HCT116 (cell line): Measurements from ENCODE around the gene TEDC2. TPM values are rescaled to one million over a fixed set of nuclear protein-coding genes. Genes with fewer than 3 reads are reported as not detected.

ENCODE experiments used
- ATAC-seq: fragments of 200-7000 bp; cut with Tn5 transposase; 2 replicates; pipeline ENCODE4 v1.9.1; 2020; ENCODE audit warnings: mild to moderate bottlenecking, moderate library complexity
- BruUV-seq: library from RNA; stranded (reverse); fragments of 400-500 nt; replicated peaks from 2 replicates; lab custom pipeline; 2021; lab: Mats Ljungman, UMichigan
- CTCF ChIA-PET: fragments of 300-600 bp; sonication (Branson Sonifier 250); formaldehyde crosslinking; loops from one replicate; lab custom pipeline; 2021; ENCODE audit warnings: antibody characterized with exemption; lab: Charles Lee
- POLR2A ChIA-PET: fragments of 300-600, 350-600 bp; sonication (Branson Sonifier 250); formaldehyde crosslinking; loops from one replicate; lab custom pipeline; 2021; ENCODE audit warnings: antibody characterized with exemption; lab: Charles Lee
- RAD21 ChIA-PET, 2 experiments: fragments of 300-600 bp; sonication (Branson Sonifier 250); formaldehyde crosslinking; loops; one replicate each; lab custom pipeline; 2023; ENCODE audit warnings: low total read pairs in 2 of 2; ENCODE audit not compliant: uncharacterized antibody in 2 of 2, unreplicated experiment in 2 of 2, low non-redundant PET in 1 of 2; lab: Charles Lee
- DNase-seq: peaks from one replicate; pipeline ENCODE4 v3.0.0-alpha.2; 2010; ENCODE audit warnings: low read depth, low spot score
- H2AFZ ChIP-seq: fragments of 200-600 bp; shearing (Covaris generic), sonication (generic); 2 replicates; pipeline ENCODE4 v1.6.1; 2017; ENCODE audit warnings: low read depth, mixed run types, mixed read lengths, antibody characterized with exemption, low read length; ENCODE audit not compliant: poor library complexity, severe bottlenecking
- H3K27ac ChIP-seq: 2 replicates; pipeline ENCODE4 v1.5.1; 2012; ENCODE audit warnings: low read depth, low read length
- H3K27me3 ChIP-seq: fragments of 200-600 bp; sonication (generic); 2 replicates; pipeline ENCODE4 v1.6.1; 2016; ENCODE audit warnings: mixed run types, low read length, mixed read lengths; ENCODE audit not compliant: insufficient read depth
- H3K36me3 ChIP-seq, 2 experiments: fragments of 200-500 bp in 1 of 2; fragments of 200-600 bp in 1 of 2; sonication (Bioruptor generic) in 1 of 2; sonication (generic) in 1 of 2; 2 replicates each; pipeline versions ENCODE4 v1.5.1 to v1.6.1; 2014 to 2016; ENCODE audit warnings: low read length in 2 of 2, inconsistent platforms in 1 of 2, mixed read lengths in 1 of 2, mixed run types in 1 of 2; ENCODE audit not compliant: insufficient read depth in 2 of 2, control insufficient read depth in 1 of 2
- H3K4me1 ChIP-seq, 2 experiments: fragments of 200-600 bp in 1 of 2; sonication (generic) in 1 of 2; 2 replicates each; pipeline versions ENCODE4 v1.5.1 to v1.6.1; 2012 to 2017; ENCODE audit warnings: low read length in 2 of 2, inconsistent platforms in 1 of 2, mild to moderate bottlenecking in 1 of 2, mixed read lengths in 1 of 2, mixed run types in 1 of 2, moderate library complexity in 1 of 2; ENCODE audit not compliant: insufficient read depth in 2 of 2, control insufficient read depth in 1 of 2
- H3K4me2 ChIP-seq: fragments of 200-600 bp; sonication (generic); 2 replicates; pipeline ENCODE4 v1.6.1; 2017; ENCODE audit warnings: mixed run types, low read length, mixed read lengths
- H3K4me3 ChIP-seq, 2 experiments: fragments of 200-600 bp in 1 of 2; sonication (generic) in 1 of 2; replicated peaks in 1 of 2; 2 replicates each; pipeline ENCODE4 v1.5.1; 2011 to 2016; ENCODE audit warnings: low read length in 2 of 2, control low read depth in 1 of 2, low read depth in 1 of 2, mild to moderate bottlenecking in 1 of 2, mixed read lengths in 1 of 2, mixed run types in 1 of 2
- H3K79me2 ChIP-seq: fragments of 200-600 bp; sonication (generic); 2 replicates; pipeline ENCODE4 v1.6.1; 2017; ENCODE audit warnings: mild to moderate bottlenecking, mixed run types, low read length, moderate library complexity, mixed read lengths; ENCODE audit not compliant: insufficient read depth
- H3K9ac ChIP-seq: fragments of 200-600 bp; sonication (generic); 2 replicates; pipeline ENCODE4 v1.6.1; 2016; ENCODE audit warnings: low read length, mixed read lengths
- H3K9me2 ChIP-seq: fragments of 200-600 bp; sonication (generic), shearing (Covaris generic); 2 replicates; pipeline ENCODE4 v1.6.1; 2017; ENCODE audit warnings: mixed run types, mild to moderate bottlenecking, moderate library complexity; ENCODE audit not compliant: insufficient read depth
- H3K9me3 ChIP-seq, 2 experiments: fragments of 200-500 bp in 1 of 2; fragments of 200-600 bp in 1 of 2; sonication (Bioruptor generic) in 1 of 2; sonication (generic) in 1 of 2; 2 replicates each; pipeline ENCODE4 v1.6.1; 2014 to 2017; ENCODE audit warnings: low read length in 2 of 2, mixed read lengths in 2 of 2, inconsistent platforms in 1 of 2, low read depth in 1 of 2, mild to moderate bottlenecking in 1 of 2, mixed run types in 1 of 2, moderate library complexity in 1 of 2; ENCODE audit not compliant: control insufficient read depth in 1 of 2, insufficient read depth in 1 of 2
- H4K20me1 ChIP-seq: fragments of 200-600 bp; sonication (generic), shearing (Covaris generic); 2 replicates; pipeline ENCODE4 v1.6.1; 2017; ENCODE audit warnings: mixed run types, mild to moderate bottlenecking, moderate library complexity; ENCODE audit not compliant: insufficient read depth
- CBX3 ChIP-seq: IDR thresholded peaks from 2 replicates; pipeline ENCODE4 v1.6.1; 2012; ENCODE audit warnings: low read depth
- EZH2phosphoT487 ChIP-seq: fragments of 200-600 bp; IDR thresholded peaks from 2 replicates; pipeline ENCODE4 v1.6.1; 2018; ENCODE audit warnings: antibody characterized with exemption, borderline replicate concordance
- JUND ChIP-seq: IDR thresholded peaks from 2 replicates; pipeline ENCODE4 v1.6.1; 2012
- POLR2A ChIP-seq: IDR thresholded peaks from 2 replicates; pipeline ENCODE4 v1.7.0; 2011; ENCODE audit warnings: borderline replicate concordance; ENCODE audit not compliant: insufficient read depth, insufficient read length; ENCODE audit errors: extremely low read depth
- POLR2AphosphoS5 ChIP-seq: IDR thresholded peaks from 2 replicates; pipeline ENCODE4 v1.6.1; 2011; ENCODE audit warnings: mild to moderate bottlenecking, low read depth, low read length, moderate library complexity
- SIN3A ChIP-seq: IDR thresholded peaks from 2 replicates; pipeline ENCODE4 v1.6.1; 2012; ENCODE audit warnings: low read depth
- SRF ChIP-seq: IDR thresholded peaks from 2 replicates; pipeline ENCODE4 v1.6.1; 2012; ENCODE audit warnings: low read depth
- TCF7L2 ChIP-seq: IDR thresholded peaks from 2 replicates; pipeline ENCODE4 v1.7.0; 2011; ENCODE audit warnings: borderline replicate concordance, inconsistent platforms; ENCODE audit not compliant: insufficient read depth, insufficient read length; ENCODE audit errors: extremely low read depth
- ZFX ChIP-seq: fragments of 450-650 bp; IDR thresholded peaks from 2 replicates; pipeline ENCODE4 v1.6.1; 2017
- ZNF274 ChIP-seq: fragments of 200-500 bp; sonication (Bioruptor generic); IDR thresholded peaks from 2 replicates; pipeline ENCODE4 v1.6.1; 2014; ENCODE audit warnings: mild to moderate bottlenecking, low read depth, low read length, inconsistent platforms
- intact Hi-C: fragments of 100-400 bp; cut with micrococcal nuclease; formaldehyde crosslinking; loops from 2 replicates; pipeline ENCODE4 v1.10.0; 2022
- total RNA-seq: library from RNA; stranded (reverse); gene quantifications from one replicate; pipeline ENCODE4 v1.2.1, GENCODE V29; 2021; ENCODE audit not compliant: unreplicated experiment
- TF ChIP-seq, protein P1 (sequence below): IDR thresholded peaks from 2 replicates; pipeline ENCODE4 v1.6.1; 2012; ENCODE audit warnings: low read depth
- TF ChIP-seq, protein P2 (sequence below): IDR thresholded peaks from 2 replicates; pipeline ENCODE4 v1.6.1; 2012

The TEDC2 gene
- total RNA-seq, 1 experiment from 2014 or later, result 26.5 TPM

- DNase-seq, result no peak
- BruUV-seq, result no TSS peak
- Histone ChIP-seq H3K27me3 (no peaks in the 10 kb centered on the region), H3K9me3 (no peaks in the 10 kb centered on the region)
- TF ChIP-seq SIN3A, result no peak
- no peak for TF ChIP-seq TCF7L2
- no peak for TF ChIP-seq ZNF274
- TF ChIP-seq SRF, result no peak
- TF ChIP-seq POLR2AphosphoS5, result no peak
- TF ChIP-seq EZH2phosphoT487, result no peak
- TF ChIP-seq, protein P1, sequence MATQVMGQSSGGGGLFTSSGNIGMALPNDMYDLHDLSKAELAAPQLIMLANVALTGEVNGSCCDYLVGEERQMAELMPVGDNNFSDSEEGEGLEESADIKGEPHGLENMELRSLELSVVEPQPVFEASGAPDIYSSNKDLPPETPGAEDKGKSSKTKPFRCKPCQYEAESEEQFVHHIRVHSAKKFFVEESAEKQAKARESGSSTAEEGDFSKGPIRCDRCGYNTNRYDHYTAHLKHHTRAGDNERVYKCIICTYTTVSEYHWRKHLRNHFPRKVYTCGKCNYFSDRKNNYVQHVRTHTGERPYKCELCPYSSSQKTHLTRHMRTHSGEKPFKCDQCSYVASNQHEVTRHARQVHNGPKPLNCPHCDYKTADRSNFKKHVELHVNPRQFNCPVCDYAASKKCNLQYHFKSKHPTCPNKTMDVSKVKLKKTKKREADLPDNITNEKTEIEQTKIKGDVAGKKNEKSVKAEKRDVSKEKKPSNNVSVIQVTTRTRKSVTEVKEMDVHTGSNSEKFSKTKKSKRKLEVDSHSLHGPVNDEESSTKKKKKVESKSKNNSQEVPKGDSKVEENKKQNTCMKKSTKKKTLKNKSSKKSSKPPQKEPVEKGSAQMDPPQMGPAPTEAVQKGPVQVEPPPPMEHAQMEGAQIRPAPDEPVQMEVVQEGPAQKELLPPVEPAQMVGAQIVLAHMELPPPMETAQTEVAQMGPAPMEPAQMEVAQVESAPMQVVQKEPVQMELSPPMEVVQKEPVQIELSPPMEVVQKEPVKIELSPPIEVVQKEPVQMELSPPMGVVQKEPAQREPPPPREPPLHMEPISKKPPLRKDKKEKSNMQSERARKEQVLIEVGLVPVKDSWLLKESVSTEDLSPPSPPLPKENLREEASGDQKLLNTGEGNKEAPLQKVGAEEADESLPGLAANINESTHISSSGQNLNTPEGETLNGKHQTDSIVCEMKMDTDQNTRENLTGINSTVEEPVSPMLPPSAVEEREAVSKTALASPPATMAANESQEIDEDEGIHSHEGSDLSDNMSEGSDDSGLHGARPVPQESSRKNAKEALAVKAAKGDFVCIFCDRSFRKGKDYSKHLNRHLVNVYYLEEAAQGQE, result no peak
- TF ChIP-seq, protein P2, sequence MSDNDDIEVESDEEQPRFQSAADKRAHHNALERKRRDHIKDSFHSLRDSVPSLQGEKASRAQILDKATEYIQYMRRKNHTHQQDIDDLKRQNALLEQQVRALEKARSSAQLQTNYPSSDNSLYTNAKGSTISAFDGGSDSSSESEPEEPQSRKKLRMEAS, result no peak
- TF ChIP-seq ZFX, result no peak
- TF ChIP-seq CBX3, result no peak
- TF ChIP-seq JUND, result no peak
- no peak for TF ChIP-seq POLR2A
- TF ChIP-seq, all 23 proteins: peak for 0
- no peak for ATAC-seq
- CTCF ChIA-PET, result no interaction called here
- Histone ChIP-seq H3K27ac (no peak overlapping the region; the same call in 1 of the 2 replicates), H3K36me3 (no peaks in the 10 kb centered on the region), H3K4me2 (no peak overlapping the region), H4K20me1 (no peaks in the 10 kb centered on the region), H3K4me1 (peaks cover 33 to 65% of the 10 kb centered on the region in 2 experiments), H3K9me2 (no peaks in the 10 kb centered on the region), H3K4me3 (no peak overlapping the region), H3K9ac (no peak overlapping the region), H3K79me2 (peaks cover 20% of the 10 kb centered on the region; the same call in 1 of the 2 replicates), H2AFZ (no peak overlapping the region)
- intact Hi-C loops, result no loop called here
- RAD21 ChIA-PET, result no interaction called here
- POLR2A ChIA-PET, result no interaction called here
Observed at GRCh38 chr16:2472488-2472864, 12.6 kb downstream of the TEDC2 start.
